GM19025 (cell line): ENCODE measurements around the gene PLP2.
"Not testable (repeated sequence)": the region's sequence is repeated elsewhere in the genome, so short reads cannot be mapped to it uniquely, and the experiment has no call there.

Source experiments
- ATAC-seq: cut with Tn5 transposase; IDR thresholded peaks from one replicate; pipeline ENCODE4 v1.9.1; 2021; ENCODE audit warnings: mild to moderate bottlenecking, low read depth, moderate library complexity; ENCODE audit not compliant: unreplicated experiment

Gene PLP2

GRCh38 chrX:49162620-49163019 is 9.1 kb upstream of the PLP2 start, which contains the start of gene MAGIX:
TSS of gene MAGIX (plus strand) at chrX:49162758. CDS start at chrX:49162890, 132 bp downstream.
- no peak for ATAC-seq

GRCh38 chrX:49163555-49164419 is 7.9 kb upstream of the PLP2 start:
- ATAC-seq, result peak; percentile 43

GRCh38 chrX:49164589-49165360 is 6.9 kb upstream of the PLP2 start:
- no peak for ATAC-seq

- ATAC-seq, result peak; percentile 20
These were observed 5.5 kb upstream of the PLP2 start for GRCh38 chrX:49165901-49166881.

GRCh38 chrX:49166914-49167739 is 4.6 kb upstream of the PLP2 start:
- peak; percentile 28 for ATAC-seq

GRCh38 chrX:49167740-49168108 is 4.0 kb upstream of the PLP2 start:
- ATAC-seq, result no peak

GRCh38 chrX:49172280-49172780 is 632 bp downstream of the PLP2 start:
- peak; percentile 71 for ATAC-seq

- ATAC-seq, result not testable (repeated sequence)
These were observed 1.8 kb downstream of the PLP2 start for GRCh38 chrX:49173544-49173943.

- no peak for ATAC-seq
These were observed 3.0 kb downstream of the PLP2 start for GRCh38 chrX:49174723-49175122.

- no peak for ATAC-seq
These were observed 4.0 kb downstream of the PLP2 start for GRCh38 chrX:49175435-49176274.

- ATAC-seq, result no peak
These were observed 5.0 kb downstream of the PLP2 start for GRCh38 chrX:49176421-49177326.

GRCh38 chrX:49177338-49177833 is 5.7 kb downstream of the PLP2 start:
- ATAC-seq, result no peak

- ATAC-seq, result no peak
These were observed 6.3 kb downstream of the PLP2 start for GRCh38 chrX:49177873-49178480.

GRCh38 chrX:49178537-49178936 is 6.8 kb downstream of the PLP2 start:
- ATAC-seq, result no peak

- ATAC-seq, result no peak
These were observed 7.7 kb downstream of the PLP2 start for GRCh38 chrX:49179358-49179757.

GRCh38 chrX:49183701-49184281 is 12.1 kb downstream of the PLP2 start:
- ATAC-seq, result no peak
